ENCODE measurements around the gene TC2N. TPM values are rescaled to one million over a fixed set of nuclear protein-coding genes. Genes with fewer than 3 reads are reported as not detected.

Gene TC2N
- total RNA-seq, 1 experiment from 2014 or later, result 82.7 TPM

DNA sequence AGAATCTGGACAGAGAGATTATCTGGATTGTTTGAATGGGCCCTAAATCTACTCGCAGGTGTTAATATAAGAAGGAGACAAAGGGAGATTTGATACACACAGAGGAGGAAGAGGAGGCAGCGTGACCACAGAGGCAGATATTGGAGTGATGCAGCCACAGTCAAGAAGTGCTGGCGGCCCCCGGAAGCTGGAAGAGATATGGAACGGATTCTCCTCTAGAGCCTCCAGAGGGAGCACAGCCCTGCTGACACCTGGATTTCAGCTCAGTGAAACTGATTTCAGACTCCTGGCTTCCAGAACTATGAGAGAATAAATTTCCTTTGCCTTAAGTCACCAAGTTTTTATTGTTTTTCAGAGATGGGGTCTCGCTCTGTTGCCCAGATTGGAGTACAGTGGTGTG, 9.2 kb upstream of the TC2N start:
- CTCF ChIA-PET, result interaction anchor here (1.0 kb wide), 1 partner anchor 35 kb away, joined by 3 read pairs; no protein-coding TSS in a partner anchor
- H3K4me1 Mint-ChIP-seq (ENCODE audit: low read depth, unreplicated experiment), result peaks cover 68% of the 10 kb centered on the region
- peaks cover 12% of the 10 kb centered on the region for H3K36me3 Mint-ChIP-seq (ENCODE audit: insufficient read depth, unreplicated experiment)
- intact Hi-C loops (cut with micrococcal nuclease; ENCODE audit: unreplicated experiment), result no loop called here
- H3K27me3 Mint-ChIP-seq (ENCODE audit: unreplicated experiment), result no peaks in the 10 kb centered on the region
- no peak overlapping the region for H3K4me3 Mint-ChIP-seq (ENCODE audit: low read depth, unreplicated experiment)
- BruUV-seq (replicated peaks), result no TSS peak
- H3K9me3 Mint-ChIP-seq (ENCODE audit: low read depth, unreplicated experiment), result no peaks in the 10 kb centered on the region
- TF ChIP-seq CTCF (IDR thresholded peaks at IDR 0.05; ENCODE audit: unreplicated experiment), result no peak
- no peak overlapping the region for H3K27ac Mint-ChIP-seq (ENCODE audit: unreplicated experiment)
- no peak for DNase-seq

DNA sequence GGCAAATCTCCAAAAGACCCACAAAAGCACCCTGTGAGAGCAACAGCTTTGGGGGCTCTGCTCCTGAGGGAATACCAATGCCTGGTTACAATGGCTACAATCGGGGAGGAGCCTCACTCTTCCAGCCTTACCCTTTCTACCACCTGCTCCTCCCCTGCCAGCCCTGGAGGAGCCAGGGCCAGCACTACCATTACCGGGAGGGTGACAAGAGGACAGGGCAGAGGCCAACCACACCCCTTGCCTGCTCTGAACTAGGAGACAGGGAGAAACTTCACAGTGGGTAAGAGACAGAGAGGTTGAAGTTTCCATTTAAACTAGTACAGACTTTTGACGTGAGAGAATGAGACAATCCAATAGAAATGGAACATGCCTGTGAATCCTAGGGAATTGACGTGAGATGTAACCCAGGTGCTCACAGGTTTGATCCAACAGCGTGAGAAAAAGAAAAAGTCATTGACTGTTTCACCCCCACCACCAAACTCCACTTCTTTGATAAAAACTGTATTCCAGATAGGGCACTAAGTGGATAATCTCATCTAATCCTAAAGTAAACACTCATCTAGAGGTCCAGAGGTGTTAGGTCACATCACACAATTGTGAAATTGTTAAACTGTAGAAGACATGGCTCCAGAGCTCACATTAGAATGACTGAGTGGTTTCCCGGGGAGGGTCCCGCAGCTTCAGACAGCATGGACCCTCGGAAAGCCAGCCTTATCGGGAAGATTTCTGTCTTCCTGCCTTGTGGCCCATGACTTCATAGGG, 8.4 kb upstream of the TC2N start:
- Mint-ChIP-seq H3K36me3 (ENCODE audit: insufficient read depth, unreplicated experiment) (peaks cover 12% of the 10 kb centered on the region), H3K9me3 (ENCODE audit: low read depth, unreplicated experiment) (no peaks in the 10 kb centered on the region), H3K27me3 (ENCODE audit: unreplicated experiment) (no peaks in the 10 kb centered on the region), H3K4me1 (ENCODE audit: low read depth, unreplicated experiment) (peaks cover 69% of the 10 kb centered on the region), H3K27ac (ENCODE audit: unreplicated experiment) (peak overlapping the region; percentile 48), H3K4me3 (ENCODE audit: low read depth, unreplicated experiment) (no peak overlapping the region)
- DNase-seq, result no peak
- no TSS peak for BruUV-seq (replicated peaks)
- CTCF ChIA-PET, result no interaction called here
- intact Hi-C loops (cut with micrococcal nuclease; ENCODE audit: unreplicated experiment), result no loop called here
- TF ChIP-seq CTCF (IDR thresholded peaks at IDR 0.05; ENCODE audit: unreplicated experiment), result no peak

DNA sequence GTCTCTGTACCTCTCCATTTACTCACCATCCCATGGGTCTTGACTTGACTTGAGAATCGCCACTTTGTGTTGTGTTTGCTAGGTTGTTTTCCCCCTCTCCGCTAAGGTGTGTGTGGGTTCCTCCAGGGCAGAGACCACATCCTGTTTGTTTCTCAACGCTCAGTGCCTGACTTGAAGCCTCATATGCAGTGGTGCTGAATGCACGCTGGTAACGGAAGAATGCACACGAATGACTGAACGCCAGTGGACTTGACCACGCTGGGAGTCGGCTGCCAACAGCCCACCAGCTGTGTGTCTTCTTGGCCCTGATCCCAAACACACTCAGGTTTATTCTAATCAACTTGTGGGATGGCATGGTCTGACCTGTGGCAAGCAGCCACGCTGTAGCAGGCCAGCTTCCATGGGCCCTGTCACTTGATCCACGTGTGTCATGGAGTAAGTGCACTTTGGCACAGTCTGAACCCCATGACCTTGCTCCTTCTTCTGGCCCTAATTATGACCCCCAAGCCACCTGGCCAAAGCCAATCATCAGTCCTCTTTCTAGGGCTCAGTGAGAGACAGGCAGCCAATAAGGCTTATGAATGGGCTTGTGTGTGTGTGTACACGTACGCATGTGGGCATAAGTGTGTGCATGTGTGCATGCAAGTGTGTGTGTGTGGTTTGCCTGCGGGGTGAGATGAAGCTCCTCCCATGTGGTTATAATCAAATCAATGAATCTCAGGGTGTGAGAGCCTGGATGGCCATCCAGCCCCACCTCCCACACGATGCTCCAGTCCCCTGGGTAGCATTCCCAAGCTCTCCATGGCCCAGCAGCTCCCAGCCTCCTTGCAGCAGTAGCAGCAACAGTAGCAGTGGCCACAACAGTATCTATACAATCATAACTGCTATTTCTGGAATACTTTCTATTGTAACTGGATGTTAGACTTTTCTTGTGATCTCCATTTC, 6.4 kb upstream of the TC2N start:
- Mint-ChIP-seq H3K27me3 (ENCODE audit: unreplicated experiment) (no peaks in the 10 kb centered on the region), H3K36me3 (ENCODE audit: insufficient read depth, unreplicated experiment) (peaks cover 12% of the 10 kb centered on the region), H3K27ac (ENCODE audit: unreplicated experiment) (peak overlapping the region; percentile 98), H3K4me1 (ENCODE audit: low read depth, unreplicated experiment) (peaks cover 66% of the 10 kb centered on the region), H3K4me3 (ENCODE audit: low read depth, unreplicated experiment) (peak overlapping the region; percentile 56), H3K9me3 (ENCODE audit: low read depth, unreplicated experiment) (no peaks in the 10 kb centered on the region)
- CTCF ChIA-PET, result interaction anchor here (0.6 to 1.9 kb wide), 3 partner anchors 37 to 267 kb away, joined by 6 to 8 read pairs (median 7); no protein-coding TSS in a partner anchor
- no peak for TF ChIP-seq CTCF (IDR thresholded peaks at IDR 0.05; ENCODE audit: unreplicated experiment)
- intact Hi-C loops (cut with micrococcal nuclease; ENCODE audit: unreplicated experiment), result loop anchor here (2.0 to 5.0 kb wide), 3 partner anchors 39 to 119 kb away; no protein-coding TSS in a partner anchor
- no TSS peak for BruUV-seq (replicated peaks)
- DNase-seq, result peak; percentile 48

All from Calu3 (cell line).